CD14-positive monocyte (primary cell): Measurements from ENCODE around the gene NRXN3. TPM values are rescaled to one million over a fixed set of nuclear protein-coding genes. Genes with fewer than 3 reads are reported as not detected.

Source experiments
- DNase-seq, 3 donors: peaks; one replicate each; pipeline ENCODE4 v3.0.0-alpha.2; 2011 to 2022
- H2AFZ ChIP-seq: 2 replicates; pipeline ENCODE4 v1.6.0; 2012; ENCODE audit warnings: mild to moderate bottlenecking, low read depth, low read length, inconsistent platforms; ENCODE audit not compliant: insufficient read depth, poor library complexity, severe bottlenecking
- H3K27ac ChIP-seq, 2 donors: 1 replicate in 1 of 2; 2 replicates in 1 of 2; pipeline ENCODE4 v1.5.1; 2012 to 2013; ENCODE audit warnings: low read length in 2 of 2, control low read depth in 1 of 2, inconsistent platforms in 1 of 2, low read depth in 1 of 2, mild to moderate bottlenecking in 1 of 2
- H3K27me3 ChIP-seq, 2 donors: one replicate each; pipeline versions ENCODE4 v1.6.0 to v1.6.1; 2011 to 2013; ENCODE audit warnings: low read length in 2 of 2; ENCODE audit not compliant: control insufficient read depth in 2 of 2, insufficient read depth in 2 of 2
- H3K36me3 ChIP-seq, 2 donors: replicated peaks in 1 of 2; 1 replicate in 1 of 2; 2 replicates in 1 of 2; pipeline versions ENCODE4 v1.5.1 to v1.6.1; 2012 to 2013; ENCODE audit warnings: low read length in 2 of 2, control low read depth in 1 of 2, inconsistent platforms in 1 of 2, mild to moderate bottlenecking in 1 of 2; ENCODE audit not compliant: insufficient read depth in 2 of 2, control insufficient read depth in 1 of 2
- H3K4me1 ChIP-seq, 2 donors: 1 replicate in 1 of 2; 2 replicates in 1 of 2; pipeline versions ENCODE4 v1.5.1 to v1.6.1; 2012 to 2013; ENCODE audit warnings: low read length in 2 of 2, control low read depth in 1 of 2, inconsistent platforms in 1 of 2, mild to moderate bottlenecking in 1 of 2, moderate library complexity in 1 of 2; ENCODE audit not compliant: insufficient read depth in 2 of 2, control insufficient read depth in 1 of 2
- H3K4me2 ChIP-seq: replicated peaks from 2 replicates; pipeline ENCODE3; 2012; ENCODE audit warnings: low read length, moderate library complexity, mild to moderate bottlenecking; ENCODE audit not compliant: poor library complexity, severe bottlenecking; ENCODE audit errors: extremely low read depth
- H3K4me3 ChIP-seq, 3 experiments: fragments of 200-600 bp in 1 of 3; sonication (generic) in 1 of 3; replicated peaks in 1 of 3; 1 replicate in 2 of 3; 2 replicates in 1 of 3; pipeline ENCODE4 v1.5.1; 2011 to 2013; ENCODE audit warnings: low read length in 3 of 3, mild to moderate bottlenecking in 3 of 3, control low read depth in 2 of 3, low read depth in 2 of 3, inconsistent platforms in 1 of 3, moderate library complexity in 1 of 3
- H3K79me2 ChIP-seq: 2 replicates; pipeline ENCODE4 v1.6.0; 2012; ENCODE audit warnings: mild to moderate bottlenecking, control low read depth, inconsistent platforms, low read length, moderate library complexity; ENCODE audit not compliant: insufficient read depth
- H3K9ac ChIP-seq: 2 replicates; pipeline ENCODE4 v1.6.0; 2017; ENCODE audit warnings: low read length, mild to moderate bottlenecking; ENCODE audit not compliant: insufficient read depth, poor library complexity, severe bottlenecking
- H3K9me3 ChIP-seq, 2 donors: replicated peaks in 1 of 2; 1 replicate in 1 of 2; 2 replicates in 1 of 2; pipeline versions ENCODE4 v1.5.1 to v1.6.1; 2012 to 2013; ENCODE audit warnings: low read length in 2 of 2, control low read depth in 1 of 2; ENCODE audit not compliant: control insufficient read depth in 1 of 2, insufficient read depth in 1 of 2
- H4K20me1 ChIP-seq: 2 replicates; pipeline ENCODE4 v1.6.0; 2012; ENCODE audit warnings: mild to moderate bottlenecking, low read length, control low read depth, moderate library complexity; ENCODE audit not compliant: insufficient read depth
- H3K27ac Mint-ChIP-seq, 7 donors: one replicate each; pipeline ENCODE4 v1.8.0; 2020; ENCODE audit warnings: mild to moderate bottlenecking in 7 of 7, mixed read lengths in 7 of 7, moderate library complexity in 6 of 7, inconsistent platforms in 2 of 7
- H3K27me3 Mint-ChIP-seq, 3 donors: one replicate each; pipeline ENCODE4 v1.8.0; 2021 to 2022; ENCODE audit warnings: low read depth in 3 of 3, mild to moderate bottlenecking in 3 of 3, mixed read lengths in 3 of 3, moderate library complexity in 3 of 3, inconsistent platforms in 1 of 3
- H3K36me3 Mint-ChIP-seq, 2 donors: one replicate each; pipeline ENCODE4 v1.8.0; 2020; ENCODE audit warnings: mixed read lengths in 2 of 2, inconsistent platforms in 1 of 2, mild to moderate bottlenecking in 1 of 2
- H3K4me1 Mint-ChIP-seq: one replicate; pipeline ENCODE4 v1.8.0; 2020; ENCODE audit warnings: mild to moderate bottlenecking, mixed read lengths
- H3K4me3 Mint-ChIP-seq, 2 donors: one replicate each; pipeline ENCODE4 v1.8.0; 2020; ENCODE audit warnings: mild to moderate bottlenecking in 2 of 2, mixed read lengths in 2 of 2, moderate library complexity in 1 of 2
- H3K9me3 Mint-ChIP-seq, 7 donors: one replicate each; pipeline ENCODE4 v1.8.0; 2020 to 2022; ENCODE audit warnings: mixed read lengths in 7 of 7, mild to moderate bottlenecking in 6 of 7, moderate library complexity in 6 of 7, inconsistent platforms in 2 of 7
- CTCF ChIP-seq: fragments of 200-600 bp; IDR thresholded peaks from one replicate; pipeline ENCODE4 v1.8.0; 2022; ENCODE audit warnings: antibody characterized with exemption, mild to moderate bottlenecking
- WGBS: methylation state at CpG from one replicate; pipeline ENCODE4 v1.1.5; 2013; ENCODE audit warnings: missing lambda C conversion rate; ENCODE audit not compliant: insufficient coverage; 5-methylcytosine and 5-hydroxymethylcytosine counted together
- intact Hi-C, 2 donors: fragments of 100-400 bp; cut with micrococcal nuclease; formaldehyde crosslinking; loops; one replicate each; pipeline versions ENCODE4 v1.15.0 to v1.15.1; 2023
- polyA plus RNA-seq, 3 donors: library from polyadenylated mRNA; depleted of rRNA in 1 of 3; unstranded in 2 of 3; stranded (reverse) in 1 of 3; fragments of 300-500 nt in 2 of 3; fragments of >200 nt in 1 of 3; fragmentation: Illumina TruSeq in 2 of 3; gene quantifications; 1 replicate in 2 of 3; 2 replicates in 1 of 3; pipeline ENCODE4 v1.2.3, GENCODE V29; 2012 to 2021

Gene NRXN3
- polyA plus RNA-seq, 3 donors, result not detected

- Histone ChIP-seq H3K4me3 (no peak overlapping the region), H2AFZ (no peak overlapping the region), H3K4me2 (no peak overlapping the region), H3K27ac (no peak overlapping the region), H3K36me3 (no peaks in the 10 kb centered on the region), H4K20me1 (no peaks in the 10 kb centered on the region), H3K4me1 (no peaks in the 10 kb centered on the region), H3K9me3 (no peaks in the 10 kb centered on the region), H3K27me3 (no peaks in the 10 kb centered on the region), H3K79me2 (no peaks in the 10 kb centered on the region), H3K9ac (no peak overlapping the region)
- Mint-ChIP-seq H3K27ac (no peak overlapping the region), H3K36me3 (no peaks in the 10 kb centered on the region), H3K9me3 (no peaks in the 10 kb centered on the region), H3K4me3 (no peak overlapping the region), H3K27me3 (peaks cover 2 to 3% (median 3%) of the 10 kb centered on the region in 3 donors), H3K4me1 (peaks cover 3% of the 10 kb centered on the region)
- 88% methylated on average over 3 of the region's 5 CpGs for WGBS
- DNase-seq, result no peak
- intact Hi-C loops, result loop anchor here in 1 of 2 donors (10.0 kb wide), 1 partner anchor 1874 kb away; no protein-coding TSS in a partner anchor
- TF ChIP-seq CTCF, result no peak
These were observed 800.5 kb downstream of the NRXN3 start for GRCh38 chr14:78970677-78971076.

GRCh38 chr14:78972440-78972839 lies 802.3 kb downstream of the NRXN3 start:
- no peak for TF ChIP-seq CTCF
- Histone ChIP-seq H2AFZ (no peak overlapping the region), H3K79me2 (no peaks in the 10 kb centered on the region), H3K9ac (no peak overlapping the region), H3K4me2 (no peak overlapping the region), H3K27me3 (no peaks in the 10 kb centered on the region), H3K36me3 (no peaks in the 10 kb centered on the region), H3K4me1 (no peaks in the 10 kb centered on the region), H3K4me3 (no peak overlapping the region), H3K27ac (no peak overlapping the region), H3K9me3 (no peaks in the 10 kb centered on the region), H4K20me1 (no peaks in the 10 kb centered on the region)
- H3K9me3 Mint-ChIP-seq, result peaks cover 0 to 1% (median 0%) of the 10 kb centered on the region in 7 donors
- no peak overlapping the region for H3K4me3 Mint-ChIP-seq
- no peak overlapping the region for H3K27ac Mint-ChIP-seq
- intact Hi-C loops, result loop anchor here in 1 of 2 donors (10.0 kb wide), 1 partner anchor 1872 kb away; no protein-coding TSS in a partner anchor
- WGBS, result 95% methylated on average over 3 of the region's 9 CpGs
- H3K4me1 Mint-ChIP-seq, result peaks cover 3% of the 10 kb centered on the region
- no peak for DNase-seq
- peaks cover 0 to 3% (median 2%) of the 10 kb centered on the region in 3 donors for H3K27me3 Mint-ChIP-seq
- no peaks in the 10 kb centered on the region for H3K36me3 Mint-ChIP-seq
